Right lung (tissue), 10 donors: Measurements from ENCODE around the gene FHOD1. TPM values are rescaled to one million over a fixed set of nuclear protein-coding genes. Genes with fewer than 3 reads are reported as not detected.

Source experiments
- DNase-seq, 2 donors: peaks; one replicate each; pipeline ENCODE4 v3.0.0-alpha.2; 2013
- long read RNA-seq, 8 donors: transcript quantifications; one replicate each; lab custom pipeline, GENCODE V29; 2026
- polyA plus RNA-seq, 5 donors: library from polyadenylated mRNA; unstranded; fragments of 120-200 nt; gene quantifications; one replicate each; pipeline versions ENCODE4 v1.2.1 to v1.2.3, GENCODE V29; 2013; ENCODE audit warnings: inconsistent platforms in 1 of 5, low replicate concordance in 1 of 5; ENCODE audit not compliant: insufficient read length in 5 of 5, insufficient read depth in 1 of 5

Gene FHOD1
- polyA plus RNA-seq = 100 to 1,000 TPM; 134 to 279 (median 182) TPM
- long read RNA-seq, donor 1, transcript FHOD1-201 (22 exons, 3,990 nt) = major isoform, 5 of 73 reads
- long read RNA-seq, donor 1, partial matches to known transcripts = 65 of 73 reads
- long read RNA-seq, donor 1, other reads (novel, unspliced or antisense) = 0 of 73 reads
- long read RNA-seq, donor 2, transcript FHOD1-201 (22 exons, 3,990 nt) = major isoform, 6 of 24 reads
- long read RNA-seq, donor 2, partial matches to known transcripts = 14 of 24 reads
- long read RNA-seq, donor 2, other reads (novel, unspliced or antisense) = 0 of 24 reads
- long read RNA-seq, donor 3, transcript FHOD1-209 (2 exons, 735 nt) = major isoform, 8 of 108 reads
- long read RNA-seq, donor 3, partial matches to known transcripts = 94 of 108 reads
- long read RNA-seq, donor 3, other reads (novel, unspliced or antisense) = 0 of 108 reads
- long read RNA-seq, donor 4, partial matches to known transcripts = 67 of 87 reads
- long read RNA-seq, donor 4, other reads (novel, unspliced or antisense) = 20 of 87 reads
- long read RNA-seq, donor 5, partial matches to known transcripts = 72 of 81 reads
- long read RNA-seq, donor 5, other reads (novel, unspliced or antisense) = 0 of 81 reads
- long read RNA-seq, donor 6, partial matches to known transcripts = 61 of 69 reads
- long read RNA-seq, donor 6, other reads (novel, unspliced or antisense) = 0 of 69 reads
- long read RNA-seq, donor 7, transcript FHOD1-201 (22 exons, 3,990 nt) = major isoform, 12 of 95 reads
- long read RNA-seq, donor 7, partial matches to known transcripts = 78 of 95 reads
- long read RNA-seq, donor 7, other reads (novel, unspliced or antisense) = 0 of 95 reads
- long read RNA-seq, donor 8, transcript FHOD1-201 (22 exons, 3,990 nt) = major isoform, 5 of 13 reads
- long read RNA-seq, donor 8, partial matches to known transcripts = 6 of 13 reads
- long read RNA-seq, donor 8, other reads (novel, unspliced or antisense) = 0 of 13 reads

DNA sequence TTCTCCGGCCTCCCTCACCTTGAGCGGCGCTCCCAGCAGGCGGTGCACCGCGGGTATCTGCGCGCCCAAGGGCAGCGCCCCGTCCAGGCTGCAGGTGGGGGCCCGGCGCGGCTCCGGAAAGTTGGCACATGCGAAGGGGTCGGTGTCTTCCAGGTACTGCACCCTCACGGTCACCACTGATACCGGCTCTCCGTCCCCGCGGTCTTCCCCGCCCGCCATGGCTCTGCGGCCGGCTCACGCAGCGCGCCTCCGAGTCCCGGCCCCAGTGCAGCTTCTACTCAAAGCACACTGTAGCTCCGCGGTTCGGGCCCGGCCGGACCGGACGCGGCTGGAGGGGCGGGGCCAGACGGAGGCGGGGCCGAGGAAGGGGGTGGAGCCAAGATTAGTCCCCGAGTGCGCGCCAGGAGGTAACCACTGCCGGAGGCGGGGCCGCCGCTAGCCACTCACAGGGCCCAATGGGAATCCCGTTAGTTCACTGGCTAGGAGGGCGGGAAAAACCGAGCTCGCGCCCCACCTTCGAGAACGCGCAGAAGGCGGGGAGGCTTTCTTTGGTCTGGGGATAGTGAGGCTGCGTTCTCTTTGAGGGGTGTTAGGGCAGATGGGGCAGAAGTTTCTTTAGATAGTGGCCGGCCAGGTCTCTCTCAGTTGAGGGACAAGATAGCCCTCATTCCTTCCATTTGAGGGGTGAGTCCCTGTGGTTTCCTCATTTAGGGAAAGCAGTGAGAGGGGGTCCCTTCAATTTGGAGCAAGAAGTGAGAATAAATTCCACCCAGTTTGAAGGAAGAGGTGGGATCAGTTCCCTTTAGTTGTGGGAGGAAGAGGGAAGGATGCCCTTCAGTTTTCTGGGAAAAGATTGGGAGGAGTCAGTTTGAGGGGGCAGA lies at the start of gene FHOD1:
TSS of gene FHOD1 (minus strand) at position 290 of the 881 bp plus-strand sequence. CDS start at position 219, 71 bp downstream.
- DNase-seq = peak; percentile 93 to 94

DNA sequence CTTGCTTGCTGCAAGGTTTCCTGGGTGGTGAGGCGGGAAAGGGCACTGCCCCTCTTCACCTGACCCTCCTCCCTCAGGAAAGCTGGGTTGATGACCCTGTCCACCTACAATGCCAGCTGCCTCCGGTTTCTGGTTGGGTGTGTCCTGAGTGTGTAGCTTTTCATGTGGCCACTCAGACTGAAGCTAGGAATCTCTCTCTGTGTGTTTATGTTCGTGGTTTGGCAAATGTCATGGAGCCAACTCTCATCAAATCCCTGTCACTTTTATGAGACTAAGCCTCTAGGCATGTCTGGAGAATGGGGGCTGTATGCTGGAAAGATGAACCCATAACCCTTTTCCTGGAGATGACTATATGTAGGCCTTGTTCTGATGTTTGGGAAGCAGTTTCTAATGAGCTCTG lies 49.1 kb upstream of the FHOD1 start:
- no peak for DNase-seq

DNA sequence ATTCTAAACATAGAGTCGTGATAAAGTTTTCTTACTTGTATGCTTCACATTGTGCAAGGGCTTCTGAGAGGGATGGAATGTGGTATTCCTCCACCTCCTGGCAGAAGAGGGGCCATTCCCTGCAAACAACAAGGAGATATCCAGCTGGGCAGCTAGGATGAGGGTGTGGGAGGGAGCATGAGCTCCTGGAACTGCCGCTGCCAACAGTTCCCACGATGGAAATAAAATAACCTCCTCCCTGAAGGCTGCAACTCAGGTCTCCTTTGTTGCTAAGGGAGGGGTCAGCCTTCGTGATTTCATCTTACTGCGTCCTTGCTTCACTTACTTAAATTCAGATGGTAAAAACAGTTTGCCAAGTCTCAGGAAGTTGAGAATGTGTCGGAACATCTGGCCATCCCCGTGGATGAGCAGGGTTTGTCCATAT lies 47.7 kb upstream of the FHOD1 start:
- DNase-seq = no peak

DNA sequence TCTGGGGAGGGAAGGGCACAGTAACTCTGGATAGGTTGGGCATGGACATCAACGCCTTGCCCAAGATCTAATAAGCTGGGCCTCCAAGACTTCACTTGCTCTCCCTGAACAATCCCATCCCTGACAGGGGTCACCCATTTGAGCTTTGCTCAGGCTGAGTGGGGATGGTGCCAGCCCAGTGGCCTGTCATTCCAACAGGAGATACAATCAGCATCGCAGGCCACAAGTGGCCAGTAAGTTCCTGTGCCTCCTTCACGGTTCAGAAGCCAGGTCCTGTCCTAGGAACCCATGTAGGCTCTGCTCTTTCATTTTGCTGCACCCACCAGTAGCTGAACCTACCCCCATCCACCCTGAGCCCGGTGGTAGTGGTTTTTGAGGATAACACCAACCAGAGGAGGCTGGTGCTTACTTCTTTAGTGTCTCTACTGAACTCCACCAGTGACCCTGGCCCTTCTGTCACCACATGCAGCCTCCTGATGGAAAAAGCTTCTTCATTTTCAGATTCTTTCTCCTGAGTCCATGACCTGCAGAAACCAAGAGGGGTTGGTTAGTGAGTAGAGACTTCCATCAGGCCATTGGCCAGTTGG lies 47.0 kb upstream of the FHOD1 start:
- no peak for DNase-seq

DNA sequence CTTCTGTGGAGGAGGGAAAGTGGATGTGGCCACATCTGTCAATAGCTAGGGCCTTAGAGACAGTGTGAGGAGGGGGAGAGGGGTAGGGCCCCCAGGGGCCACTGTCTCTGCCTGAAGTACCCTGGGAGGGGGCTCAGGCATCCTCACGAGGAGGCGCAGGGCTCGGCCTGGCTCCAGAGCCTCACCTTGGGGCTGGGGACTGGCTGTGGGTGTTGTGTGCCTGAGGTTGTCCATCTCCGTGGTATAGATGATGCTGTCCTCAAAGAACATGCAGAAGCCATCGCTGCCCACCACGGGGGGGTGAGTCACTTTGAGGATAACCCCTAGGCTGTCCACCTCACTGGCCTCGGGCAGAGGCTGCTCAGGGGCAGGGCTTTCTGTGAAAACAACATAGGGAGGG lies 44.2 kb upstream of the FHOD1 start:
- no peak for DNase-seq

DNA sequence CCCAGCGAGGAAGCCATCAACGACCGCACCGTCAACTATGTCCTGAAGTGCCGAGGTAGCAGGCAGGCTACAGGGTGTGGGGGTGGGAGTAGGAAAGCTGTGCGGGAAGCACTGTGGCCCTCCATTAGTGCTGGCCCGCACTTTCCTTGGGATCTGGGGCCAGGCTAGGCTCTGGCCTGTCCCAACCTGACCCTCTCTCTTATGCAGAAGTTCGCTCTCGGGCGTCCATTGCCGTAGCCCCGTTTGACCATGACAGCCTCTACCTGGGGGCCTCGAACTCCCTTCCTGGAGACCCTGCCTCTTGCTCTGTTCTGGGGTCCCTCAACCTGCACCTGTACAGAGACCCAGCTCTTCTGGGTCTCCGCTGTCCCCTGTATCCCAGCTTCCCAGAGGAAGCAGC lies 40.7 kb upstream of the FHOD1 start:
- DNase-seq = no peak

DNA sequence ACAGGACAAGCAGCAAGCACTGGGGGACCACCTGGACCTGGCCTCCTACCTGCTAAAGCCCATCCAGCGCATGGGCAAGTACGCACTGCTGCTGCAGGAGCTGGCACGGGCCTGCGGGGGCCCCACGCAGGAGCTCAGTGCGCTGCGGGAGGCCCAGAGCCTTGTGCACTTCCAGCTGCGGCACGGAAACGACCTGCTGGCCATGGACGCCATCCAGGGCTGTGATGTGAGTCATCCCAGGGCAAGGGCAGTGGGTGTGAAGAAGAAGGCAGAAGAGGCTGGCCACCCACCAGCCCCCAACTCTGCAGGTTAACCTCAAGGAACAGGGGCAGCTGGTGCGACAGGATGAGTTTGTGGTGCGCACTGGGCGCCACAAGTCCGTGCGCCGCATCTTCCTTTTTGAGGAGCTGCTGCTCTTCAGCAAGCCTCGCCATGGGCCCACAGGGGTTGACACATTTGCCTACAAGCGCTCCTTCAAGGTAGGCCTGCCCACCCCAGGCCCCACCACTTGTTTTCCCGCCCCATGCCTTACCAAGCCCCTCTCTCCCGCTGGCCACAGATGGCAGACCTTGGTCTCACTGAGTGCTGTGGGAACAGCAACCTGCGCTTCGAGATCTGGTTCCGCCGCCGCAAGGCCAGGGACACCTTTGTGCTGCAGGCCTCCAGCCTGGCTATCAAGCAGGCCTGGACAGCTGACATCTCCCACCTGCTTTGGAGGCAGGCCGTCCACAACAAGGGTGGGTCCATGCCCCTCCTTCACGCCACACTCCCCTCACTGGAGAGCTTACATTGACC lies 39.4 kb upstream of the FHOD1 start:
- no peak for DNase-seq

DNA sequence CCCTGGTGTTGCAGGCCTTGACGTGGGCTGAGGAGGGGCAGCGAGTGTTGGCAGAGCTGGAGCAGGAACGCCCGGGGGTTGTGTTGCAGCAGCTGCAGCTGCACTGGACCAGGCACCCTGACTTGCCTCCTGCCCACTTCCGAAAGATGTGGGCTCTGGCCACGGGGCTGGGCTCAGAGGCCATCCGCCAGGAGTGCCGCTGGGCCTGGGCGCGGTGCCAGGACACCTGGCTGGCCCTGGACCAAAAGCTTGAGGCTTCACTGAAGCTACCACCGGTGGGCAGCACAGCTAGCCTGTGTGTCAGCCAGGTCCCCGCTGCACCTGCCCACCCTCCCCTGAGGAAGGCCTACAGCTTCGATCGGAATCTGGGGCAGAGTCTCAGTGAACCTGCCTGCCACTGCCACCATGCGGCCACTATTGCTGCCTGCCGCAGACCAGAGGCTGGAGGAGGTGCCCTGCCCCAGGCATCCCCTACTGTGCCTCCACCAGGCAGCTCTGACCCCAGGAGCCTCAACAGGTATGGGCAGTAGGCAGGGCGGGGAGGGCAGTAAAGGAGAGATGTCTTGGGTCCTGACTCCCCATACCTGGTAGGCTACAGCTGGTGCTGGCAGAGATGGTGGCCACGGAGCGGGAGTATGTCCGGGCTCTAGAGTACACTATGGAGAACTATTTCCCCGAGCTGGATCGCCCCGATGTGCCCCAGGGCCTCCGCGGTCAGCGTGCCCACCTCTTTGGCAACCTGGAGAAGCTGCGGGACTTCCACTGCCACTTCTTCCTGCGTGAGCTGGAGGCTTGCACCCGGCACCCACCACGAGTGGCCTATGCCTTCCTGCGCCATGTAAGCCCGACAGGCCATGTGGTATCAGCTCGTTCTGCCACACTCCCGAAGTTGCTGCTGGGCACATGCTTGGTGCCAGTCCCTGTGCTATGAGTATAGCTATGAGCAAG lies 37.7 kb upstream of the FHOD1 start:
- DNase-seq = no peak

DNA sequence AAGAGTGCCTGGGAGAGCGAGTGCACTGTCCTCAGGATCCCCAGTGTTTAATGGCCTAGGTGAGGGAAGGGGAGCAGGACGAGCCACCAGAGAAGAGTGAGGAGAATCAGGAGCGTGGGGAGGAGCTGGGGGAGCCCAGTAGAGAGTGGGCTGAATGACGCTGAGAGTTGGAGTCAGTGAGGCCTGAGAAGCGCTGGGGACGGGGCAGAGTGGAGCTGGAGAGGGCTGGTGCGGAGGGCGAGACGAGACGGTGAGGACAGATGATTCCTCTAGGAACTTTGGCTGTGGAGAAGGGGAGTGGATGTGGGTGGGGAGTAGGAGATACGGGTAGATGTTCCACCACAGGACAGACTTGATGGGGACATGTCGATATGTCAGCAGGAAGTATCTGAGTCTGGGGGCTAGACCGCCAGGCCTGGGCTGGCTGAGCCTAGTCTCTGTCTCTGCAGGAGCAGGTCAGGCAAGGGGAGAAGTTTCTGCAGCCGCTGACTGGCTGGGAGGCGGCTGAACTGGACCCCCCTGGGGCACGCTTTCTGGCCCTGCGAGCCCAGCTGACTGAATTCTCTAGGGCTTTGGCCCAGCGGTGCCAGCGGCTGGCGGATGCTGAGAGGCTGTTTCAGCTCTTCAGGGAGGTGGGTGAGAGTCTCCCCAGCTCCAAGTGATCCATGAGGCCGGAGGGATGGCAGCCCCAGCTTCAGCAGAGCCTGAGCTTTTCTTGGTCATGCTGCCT lies 36.7 kb upstream of the FHOD1 start:
- no peak for DNase-seq

DNA sequence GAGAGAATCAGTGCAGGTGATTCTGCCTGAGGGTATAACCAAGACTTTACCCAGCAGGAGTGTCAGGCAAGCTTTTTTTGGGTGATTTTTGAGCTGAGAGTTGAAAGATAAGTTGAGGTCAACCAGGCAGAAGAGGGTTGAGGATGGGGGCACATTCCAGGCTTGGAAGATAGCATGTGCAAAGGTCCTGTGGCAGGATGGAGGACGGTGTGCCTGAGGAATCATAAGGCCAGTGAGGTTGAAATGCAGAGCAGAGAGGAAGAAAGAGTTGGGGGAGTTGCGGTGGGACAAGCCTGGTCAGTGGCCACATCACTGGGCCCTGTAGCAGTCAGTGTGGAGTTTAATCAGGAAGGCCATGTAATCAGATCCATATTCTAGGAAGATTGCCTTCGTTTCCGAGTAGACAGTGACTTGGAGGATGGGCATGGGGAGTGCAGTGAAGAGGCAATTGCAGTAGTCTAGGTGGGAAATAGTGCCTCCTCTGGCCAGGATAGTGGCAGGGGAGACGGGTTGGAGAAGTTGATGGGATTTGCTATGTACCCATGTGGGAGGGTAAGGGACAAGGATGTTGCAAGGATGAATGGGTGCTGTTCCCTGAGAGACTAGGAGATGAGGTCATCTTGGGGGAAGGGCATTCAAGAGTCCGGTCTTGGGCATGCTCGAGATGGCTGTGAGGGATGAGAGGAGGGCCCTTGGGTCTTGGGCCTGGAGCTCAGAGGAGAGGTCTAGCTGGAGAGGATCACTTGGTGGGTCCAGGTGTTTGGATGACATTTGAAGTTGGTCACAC lies 36.0 kb upstream of the FHOD1 start:
- no peak for DNase-seq

DNA sequence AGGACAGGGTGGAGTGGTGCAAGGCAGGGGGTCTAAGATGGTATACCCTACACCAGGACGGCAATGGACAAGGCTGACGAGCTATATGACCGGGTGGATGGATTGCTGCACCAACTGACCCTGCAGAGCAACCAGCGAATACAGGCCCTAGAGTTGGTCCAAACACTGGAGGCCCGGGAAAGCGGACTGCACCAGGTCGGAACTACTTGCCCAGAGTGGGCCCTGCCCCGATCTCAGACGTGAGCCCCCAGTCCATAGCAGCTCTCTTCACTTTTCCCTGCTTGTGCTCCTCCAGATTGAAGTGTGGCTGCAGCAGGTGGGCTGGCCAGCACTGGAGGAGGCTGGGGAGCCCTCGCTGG lies 35.1 kb upstream of the FHOD1 start:
- DNase-seq = no peak

DNA sequence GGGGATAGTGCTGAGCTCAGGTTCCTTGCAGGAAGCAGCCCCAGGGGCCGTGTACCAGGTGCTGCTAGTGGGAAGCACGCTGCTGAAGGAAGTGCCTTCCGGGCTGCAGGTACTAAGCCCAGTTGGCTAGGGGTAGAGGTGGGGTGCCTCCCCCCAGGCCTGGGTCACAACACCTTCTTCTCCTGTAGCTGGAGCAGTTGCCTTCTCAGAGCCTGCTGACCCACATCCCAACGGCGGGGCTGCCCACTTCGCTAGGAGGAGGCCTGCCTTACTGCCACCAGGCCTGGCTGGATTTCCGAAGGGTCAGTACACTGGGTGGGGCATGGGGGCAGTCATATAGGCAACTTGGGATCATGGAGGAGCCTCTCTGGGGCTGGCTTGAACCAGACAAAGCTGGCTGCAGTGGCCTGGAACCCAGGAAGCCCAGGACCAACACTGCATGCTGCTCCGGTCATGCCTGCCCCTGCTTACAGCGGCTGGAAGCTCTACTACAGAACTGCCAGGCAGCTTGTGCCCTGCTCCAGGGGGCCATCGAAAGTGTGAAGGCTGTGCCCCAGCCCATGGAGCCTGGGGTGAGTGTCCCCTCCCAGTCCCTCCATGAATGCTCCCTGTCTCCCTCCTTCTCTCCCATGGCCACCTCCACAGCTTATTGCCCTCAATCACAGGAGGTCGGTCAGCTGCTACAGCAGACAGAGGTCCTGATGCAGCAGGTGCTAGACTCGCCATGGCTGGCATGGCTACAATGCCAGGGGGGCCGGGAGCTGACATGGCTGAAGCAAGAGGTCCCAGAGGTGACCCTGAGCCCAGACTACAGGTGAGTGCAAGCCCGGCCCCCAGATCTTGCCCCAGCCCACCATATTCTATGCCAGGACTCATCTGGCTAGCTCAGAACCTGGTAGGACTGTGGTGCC lies 34.5 kb upstream of the FHOD1 start:
- no peak for DNase-seq

DNA sequence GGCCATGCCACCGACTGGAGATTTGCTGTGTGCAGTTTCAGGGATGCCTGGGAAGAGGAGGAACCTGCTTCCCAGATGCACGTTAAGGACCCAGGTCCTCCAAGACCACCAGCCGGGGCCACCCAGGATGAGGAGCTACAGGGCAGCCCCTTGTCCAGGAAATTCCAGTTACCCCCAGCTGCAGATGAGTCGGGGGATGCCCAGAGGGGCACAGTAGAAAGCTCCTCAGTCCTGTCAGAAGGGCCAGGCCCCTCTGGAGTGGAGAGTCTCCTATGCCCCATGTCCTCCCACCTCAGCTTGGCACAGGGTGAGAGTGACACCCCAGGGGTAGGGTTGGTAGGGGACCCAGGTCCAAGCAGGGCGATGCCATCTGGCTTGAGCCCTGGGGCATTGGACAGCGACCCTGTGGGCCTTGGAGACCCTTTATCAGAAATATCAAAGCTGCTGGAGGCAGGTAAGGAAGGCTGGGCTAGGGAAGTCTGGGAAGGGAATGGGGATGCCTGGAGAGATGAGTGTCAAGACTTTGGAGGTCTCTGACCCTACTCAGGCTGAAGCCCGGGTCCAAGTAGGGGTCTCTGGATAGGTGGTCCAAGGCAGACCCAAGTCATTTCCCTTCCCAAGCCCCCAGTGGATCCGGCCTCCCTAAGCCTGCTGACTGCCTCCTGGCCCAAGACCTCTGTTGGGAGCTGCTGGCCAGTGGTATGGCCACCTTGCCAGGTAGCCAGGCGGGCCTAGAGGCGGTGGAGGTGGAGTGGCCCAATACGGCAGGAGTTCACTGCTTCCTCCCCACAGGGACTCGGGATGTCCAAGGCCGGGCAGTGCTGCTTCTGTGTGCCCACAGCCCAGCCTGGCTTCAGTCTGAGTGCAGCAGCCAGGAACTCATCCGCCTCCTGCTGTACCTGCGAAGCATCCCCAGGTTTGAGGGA lies 33.1 kb upstream of the FHOD1 start:
- DNase-seq = no peak

DNA sequence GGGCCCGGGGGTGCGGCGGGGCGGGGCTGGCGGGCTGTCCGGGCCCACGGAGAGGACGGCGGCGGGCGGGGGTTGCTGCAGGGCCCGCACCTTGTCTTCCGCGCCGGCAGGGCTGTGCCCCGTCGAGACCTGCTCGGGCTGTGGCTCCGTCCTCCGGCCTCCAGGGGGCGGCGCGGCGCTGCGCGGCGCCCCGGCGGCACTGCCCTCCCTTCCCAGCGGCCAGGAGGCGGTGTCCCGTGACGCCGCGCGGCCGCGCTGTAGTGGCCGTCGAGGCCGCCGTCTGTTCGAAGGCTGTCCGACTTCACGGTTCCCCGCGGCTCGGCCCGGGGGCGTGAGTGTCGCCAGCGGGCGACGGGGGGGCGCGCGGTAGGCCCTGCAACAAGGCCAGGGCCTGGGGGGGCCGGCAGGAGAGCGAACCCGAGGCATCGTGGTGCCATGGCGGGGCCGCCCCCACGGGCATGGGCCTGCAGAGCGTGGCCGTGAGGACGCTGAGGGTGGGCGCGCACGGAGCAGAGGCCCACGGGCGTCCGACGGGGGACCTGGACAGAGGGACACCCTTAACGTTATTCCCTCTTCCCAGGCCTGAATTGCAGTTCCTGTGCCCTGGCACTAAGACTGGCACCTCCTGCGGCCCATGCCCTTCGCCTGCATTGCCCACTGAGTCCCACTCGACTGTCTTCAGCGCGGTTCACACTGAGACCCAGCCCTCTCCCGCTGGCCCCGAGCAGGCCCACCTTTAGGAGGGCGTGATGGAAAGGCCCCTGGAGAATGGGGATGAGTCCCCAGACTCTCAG lies 32.2 kb upstream of the FHOD1 start, which contains the start of gene PLEKHG4:
TSS of gene PLEKHG4 (plus strand) at position 237 of the 794 bp plus-strand sequence. CDS start at position 750, 513 bp downstream.
- DNase-seq = peak; percentile 68 to 69
